NCI-H2196 treated with DMSO at 0.1 percent for 48 hours (cell line): Measurements from ENCODE around the gene SELENOT.
"Not testable (repeated sequence)": the region's sequence is repeated elsewhere in the genome, so short reads cannot be mapped to it uniquely, and the experiment has no call there.

Experiments
- DNase-seq: peaks from one replicate; lab custom pipeline; 2025; ENCODE audit not compliant: unreplicated experiment; lab: John Stamatoyannopoulos, UW

Gene SELENOT

GRCh38 chr3:150607267-150608065, 4.3 kb downstream of the SELENOT start:
- DNase-seq: no peak

DNA sequence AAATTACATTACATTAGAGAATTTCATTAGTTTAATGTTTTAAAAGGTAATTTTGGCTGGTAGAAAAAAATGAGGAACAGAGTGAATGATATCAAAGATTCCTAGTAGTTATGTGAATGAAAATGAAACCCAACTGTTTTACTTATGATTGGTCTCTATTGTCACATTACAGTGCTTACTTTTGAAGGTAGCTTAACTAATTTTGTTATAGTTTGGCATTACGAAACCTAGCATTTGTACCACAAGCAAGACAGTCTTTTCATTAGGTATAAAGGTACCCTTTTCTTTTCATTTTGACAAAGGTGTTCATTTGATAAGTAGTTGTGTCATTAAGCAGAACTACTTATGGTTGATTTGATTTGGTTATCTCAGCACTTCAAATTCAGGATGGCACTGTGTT, 6.9 kb downstream of the SELENOT start:
- no peak for DNase-seq

GRCh38 chr3:150610785-150611184, 7.7 kb downstream of the SELENOT start:
- no peak for DNase-seq

DNA sequence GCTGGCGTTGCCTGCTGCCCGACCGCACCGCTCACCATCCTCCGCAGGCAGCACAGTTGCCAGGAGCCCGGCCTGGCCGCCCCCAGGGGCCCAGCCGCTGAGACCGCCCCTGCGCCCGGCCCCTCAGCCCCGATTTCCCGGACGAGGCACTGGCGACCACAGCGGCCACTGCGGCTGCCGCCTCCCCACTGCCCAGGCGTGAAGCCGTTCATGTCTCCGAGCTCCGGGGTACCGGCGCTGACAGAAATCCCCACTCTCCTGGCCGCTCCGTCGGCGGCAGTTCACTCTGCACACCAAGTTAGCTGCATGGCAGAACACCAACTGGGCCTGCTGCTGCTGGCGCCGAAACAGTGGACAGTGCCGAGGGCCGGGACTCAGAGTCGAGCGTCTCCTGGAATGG, 8.5 kb downstream of the SELENOT start:
- DNase-seq: no peak

DNA sequence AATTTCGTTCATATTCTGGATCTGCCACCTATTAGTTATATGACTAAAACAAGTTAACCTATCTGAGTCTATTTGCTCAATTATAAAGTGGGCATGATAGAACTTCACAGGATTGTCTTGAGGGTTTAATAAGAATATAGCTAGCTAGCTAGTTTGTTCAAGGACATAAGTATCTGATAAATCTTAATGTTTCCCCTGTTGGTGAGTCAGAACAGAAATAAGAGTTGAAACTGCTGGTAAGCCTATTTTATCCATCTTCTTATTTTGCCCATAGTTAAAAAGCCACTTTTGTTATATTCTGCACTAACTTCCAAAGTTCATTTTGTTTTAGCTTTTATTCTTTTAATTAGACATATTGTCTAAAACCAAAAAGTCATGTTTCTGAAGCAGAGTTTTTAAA, 9.4 kb downstream of the SELENOT start:
- no peak for DNase-seq

GRCh38 chr3:150613034-150613433, 9.9 kb downstream of the SELENOT start:
- no peak for DNase-seq

DNA sequence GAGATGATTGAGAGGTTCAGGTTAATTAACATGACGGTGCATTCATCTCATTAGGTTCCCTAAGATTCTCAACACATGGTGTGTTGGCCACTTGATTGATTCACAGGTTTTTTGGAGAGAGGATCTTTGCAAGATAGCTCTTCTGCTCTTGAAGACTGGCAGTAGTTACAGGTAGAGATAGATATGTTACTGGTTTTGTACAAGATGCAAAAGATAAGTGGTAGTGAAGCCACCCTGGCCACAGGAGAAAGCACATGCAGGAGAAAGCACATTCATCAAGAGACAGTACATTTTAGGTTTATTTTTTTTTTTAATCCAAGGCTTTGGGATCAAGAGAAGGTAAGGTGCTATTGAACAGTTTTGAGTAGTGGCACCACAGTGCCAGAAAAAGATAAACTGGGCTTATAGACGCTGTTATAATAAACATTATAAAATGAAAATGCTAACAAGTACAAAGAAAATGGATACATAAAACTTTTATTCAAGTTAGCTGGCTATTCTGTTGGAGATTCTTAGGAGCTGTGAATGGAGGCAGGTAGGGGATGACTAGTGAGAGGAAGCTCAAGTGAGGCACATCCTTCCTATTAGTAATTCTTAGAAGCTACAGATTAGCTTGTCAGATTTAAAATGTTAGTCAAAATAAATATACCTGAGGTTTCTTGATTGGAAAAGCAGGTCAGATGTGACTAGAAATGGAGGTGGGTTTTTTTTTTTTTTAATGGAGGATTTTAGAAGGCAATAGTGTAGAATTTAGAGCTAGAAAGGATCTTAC, 10.8 kb downstream of the SELENOT start:
- no peak for DNase-seq

DNA sequence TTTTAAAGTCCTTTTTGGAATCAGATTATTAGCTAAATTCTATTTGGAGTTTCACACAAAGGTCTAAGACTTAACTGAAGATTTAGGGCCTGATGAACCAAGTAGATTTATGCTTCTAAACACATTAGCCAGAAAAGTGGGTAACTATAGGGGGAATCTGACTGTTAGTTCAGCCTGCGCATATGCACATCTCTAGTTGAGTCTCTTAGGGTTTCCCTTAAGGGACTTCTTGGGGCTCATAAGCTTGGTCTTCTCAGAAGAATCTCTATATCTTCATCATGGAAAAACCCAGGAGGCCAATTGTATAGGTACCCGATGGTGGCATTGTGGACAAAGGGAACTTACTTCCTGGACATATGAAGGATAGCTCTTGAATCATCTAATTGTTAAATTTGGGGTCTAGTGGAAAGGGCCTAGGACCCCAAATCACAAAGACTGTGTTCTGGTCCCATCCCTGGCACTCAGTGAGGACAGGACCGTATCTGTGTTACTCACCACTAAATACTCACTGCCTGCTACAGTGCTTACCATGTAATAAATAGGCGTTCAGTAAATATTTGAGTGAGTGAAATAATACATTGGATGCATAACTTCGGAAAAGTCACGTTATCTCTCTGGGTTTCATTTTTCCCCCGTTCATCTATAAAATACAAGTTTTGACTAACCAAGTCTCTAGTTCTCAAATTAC, 17.0 kb downstream of the SELENOT start:
- DNase-seq: no peak

- not testable (repeated sequence) for DNase-seq
Observed at GRCh38 chr3:150622955-150623354, 19.8 kb downstream of the SELENOT start.

- no peak for DNase-seq
Observed at GRCh38 chr3:150623945-150624344, 20.8 kb downstream of the SELENOT start.

DNA sequence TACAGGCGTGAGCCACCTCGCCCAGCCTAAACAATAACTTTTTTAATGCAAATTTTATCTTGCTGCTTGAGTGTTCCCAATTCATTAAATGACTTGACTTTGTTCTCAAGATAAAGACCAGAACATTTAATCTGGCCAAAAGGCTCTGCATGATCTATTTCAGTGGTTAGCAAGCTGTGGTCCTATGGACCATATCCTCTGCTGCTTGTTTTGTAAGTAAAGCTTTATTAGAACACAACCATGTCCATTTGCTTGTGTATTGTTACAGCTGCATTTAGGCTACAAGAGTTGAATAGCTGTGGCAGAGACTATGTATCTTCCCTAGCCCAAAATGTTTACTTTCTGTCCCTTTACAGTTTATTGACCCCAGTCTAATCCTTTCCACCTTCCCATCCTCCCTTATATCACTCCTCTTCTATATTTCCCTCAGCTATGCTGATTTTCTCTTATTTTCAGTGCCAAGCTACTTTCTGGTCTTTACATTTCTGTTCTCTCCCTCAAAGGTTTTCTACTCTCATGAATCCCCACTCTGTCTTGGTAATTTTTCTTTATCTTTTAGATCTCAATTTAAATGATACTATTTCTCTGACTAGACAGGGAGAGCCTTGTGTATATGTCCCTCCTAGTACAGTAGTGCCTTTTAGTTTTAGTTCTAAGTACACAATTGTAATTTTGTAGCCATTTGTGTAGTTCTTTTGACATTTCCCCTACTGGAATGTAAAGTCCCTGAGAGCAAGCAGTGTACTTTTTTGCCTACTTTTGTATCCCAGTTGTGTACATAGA, 23.2 kb downstream of the SELENOT start:
- DNase-seq: no peak

GRCh38 chr3:150627557-150627956, 24.4 kb downstream of the SELENOT start:
- no peak for DNase-seq

DNA sequence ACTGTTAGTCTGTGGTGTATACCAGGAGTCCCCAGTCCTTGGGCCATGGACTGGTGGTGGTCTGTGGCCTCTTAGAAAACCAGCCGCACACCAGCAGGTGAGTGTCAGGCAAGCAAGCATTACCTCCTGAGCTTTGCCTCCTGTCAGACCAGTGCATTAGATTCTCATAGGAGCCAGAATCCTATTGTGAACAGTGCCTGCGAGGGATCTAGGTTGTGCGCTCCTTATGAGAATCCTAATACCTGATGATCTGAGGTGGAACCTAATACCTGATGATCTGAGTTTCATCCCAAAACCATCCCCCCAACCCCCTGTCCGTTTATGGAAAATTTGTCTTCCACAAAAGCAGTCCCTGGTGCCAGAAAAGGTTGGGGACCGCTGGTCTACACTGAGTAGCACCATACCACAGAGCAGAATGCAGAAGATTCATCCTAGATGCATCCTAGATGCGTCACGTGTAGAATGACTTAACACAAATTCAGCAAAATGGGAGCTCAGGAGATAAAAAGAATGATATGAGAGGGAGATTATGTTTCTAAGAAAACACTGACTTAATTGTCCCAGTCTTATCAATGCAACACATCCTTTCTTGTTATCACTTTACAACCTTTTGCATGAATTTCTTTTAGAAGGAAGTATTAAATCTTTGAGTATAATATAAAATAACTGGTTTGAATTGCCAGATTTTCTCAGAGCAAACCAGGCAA, 28.5 kb downstream of the SELENOT start:
- DNase-seq: no peak

GRCh38 chr3:150635076-150635475, 32.0 kb downstream of the SELENOT start:
- DNase-seq: no peak

- no peak for DNase-seq
Observed at GRCh38 chr3:150635526-150635925, 32.4 kb downstream of the SELENOT start.

GRCh38 chr3:150636258-150636657, 33.1 kb downstream of the SELENOT start:
- DNase-seq: no peak

GRCh38 chr3:150639262-150639661, 36.1 kb downstream of the SELENOT start:
- DNase-seq: no peak

DNA sequence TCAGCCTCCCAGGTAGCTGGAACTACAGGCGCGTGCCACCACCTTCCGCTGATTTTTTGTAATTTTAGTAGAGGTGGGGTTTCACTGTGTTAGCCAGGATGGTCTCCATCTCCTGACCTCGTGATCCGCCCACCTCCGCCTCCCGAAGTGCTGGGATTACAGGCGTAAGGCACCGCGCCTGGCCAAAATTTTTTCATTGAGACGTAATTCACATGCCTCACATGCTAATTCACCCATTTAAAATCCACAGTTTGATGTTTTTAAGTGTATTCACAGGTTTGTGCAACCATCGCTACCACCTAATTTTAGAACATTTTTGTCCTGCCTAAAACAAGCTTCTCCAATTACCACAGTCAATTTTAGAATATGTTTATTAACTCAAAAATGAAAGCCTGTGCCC, 37.1 kb downstream of the SELENOT start:
- DNase-seq: no peak

GRCh38 chr3:150653110-150653561, 50.0 kb downstream of the SELENOT start:
- no peak for DNase-seq

GRCh38 chr3:150656316-150656715, 53.2 kb downstream of the SELENOT start:
- DNase-seq: no peak
